WTC11 (cell line): ENCODE measurements around the gene LYPD6B.

Source experiments
- IRF2 ChIP-seq: sonication (generic); formaldehyde crosslinking; IDR thresholded peaks from 2 replicates; pipeline ENCODE4 v1.8.0; 2022; ENCODE audit warnings: low read depth, missing genetic modification reagents, borderline replicate concordance
- MYBL2 ChIP-seq: sonication (generic); formaldehyde crosslinking; IDR thresholded peaks from 2 replicates; pipeline ENCODE4 v1.8.1; 2023; ENCODE audit warnings: mild to moderate bottlenecking, moderate library complexity, missing genetic modification reagents
- NR1H2 ChIP-seq: sonication (generic); formaldehyde crosslinking; IDR thresholded peaks from 2 replicates; pipeline ENCODE4 v1.9.0; 2021; ENCODE audit warnings: mild to moderate bottlenecking, moderate library complexity, missing genetic modification reagents
- SP1 ChIP-seq: sonication (generic); formaldehyde crosslinking; conservative IDR thresholded peaks from 2 replicates; pipeline ENCODE4 v1.8.1; 2022; ENCODE audit warnings: missing genetic modification reagents
- ZNF121 ChIP-seq: sonication (generic); formaldehyde crosslinking; IDR thresholded peaks from 2 replicates; pipeline ENCODE4 v1.8.0; 2023; ENCODE audit warnings: missing genetic modification reagents
- ZNF263 ChIP-seq: sonication (generic); formaldehyde crosslinking; IDR thresholded peaks from 2 replicates; pipeline ENCODE4 v1.8.1; 2022; ENCODE audit warnings: low read depth, mild to moderate bottlenecking, moderate library complexity, missing genetic modification reagents
- TF ChIP-seq, protein P1 (sequence below): fragments of 200-600 bp; IDR thresholded peaks from 2 replicates; pipeline ENCODE4 v1.8.0; 2022; ENCODE audit warnings: antibody characterized with exemption
- TF ChIP-seq, protein P2 (sequence below): sonication (generic); formaldehyde crosslinking; IDR thresholded peaks from 2 replicates; pipeline ENCODE4 v1.8.1; 2023; ENCODE audit warnings: mild to moderate bottlenecking, missing genetic modification reagents
- TF ChIP-seq, protein P3 (sequence below): sonication (generic); formaldehyde crosslinking; IDR thresholded peaks from 2 replicates; pipeline ENCODE4 v1.8.0; 2023; ENCODE audit warnings: missing genetic modification reagents

DNA sequence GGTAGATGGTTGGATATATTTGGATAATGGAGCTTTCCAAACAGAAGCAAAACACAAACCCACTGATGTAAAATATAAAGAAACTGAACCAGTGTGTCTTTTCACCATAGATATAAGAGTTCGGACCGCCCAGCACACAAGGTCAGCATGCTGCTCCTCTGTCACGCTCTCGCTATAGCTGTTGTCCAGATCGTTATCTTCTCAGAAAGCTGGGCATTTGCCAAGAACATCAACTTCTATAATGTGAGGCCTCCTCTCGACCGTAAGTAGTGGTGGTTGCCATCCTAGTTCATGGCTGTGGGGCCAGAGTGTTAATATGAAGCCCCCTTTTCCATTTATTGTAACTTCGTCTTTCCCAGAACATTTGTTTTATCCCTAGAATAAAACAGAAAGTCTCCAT, 166.6 kb downstream of the LYPD6B start:
- TF ChIP-seq, protein P1, sequence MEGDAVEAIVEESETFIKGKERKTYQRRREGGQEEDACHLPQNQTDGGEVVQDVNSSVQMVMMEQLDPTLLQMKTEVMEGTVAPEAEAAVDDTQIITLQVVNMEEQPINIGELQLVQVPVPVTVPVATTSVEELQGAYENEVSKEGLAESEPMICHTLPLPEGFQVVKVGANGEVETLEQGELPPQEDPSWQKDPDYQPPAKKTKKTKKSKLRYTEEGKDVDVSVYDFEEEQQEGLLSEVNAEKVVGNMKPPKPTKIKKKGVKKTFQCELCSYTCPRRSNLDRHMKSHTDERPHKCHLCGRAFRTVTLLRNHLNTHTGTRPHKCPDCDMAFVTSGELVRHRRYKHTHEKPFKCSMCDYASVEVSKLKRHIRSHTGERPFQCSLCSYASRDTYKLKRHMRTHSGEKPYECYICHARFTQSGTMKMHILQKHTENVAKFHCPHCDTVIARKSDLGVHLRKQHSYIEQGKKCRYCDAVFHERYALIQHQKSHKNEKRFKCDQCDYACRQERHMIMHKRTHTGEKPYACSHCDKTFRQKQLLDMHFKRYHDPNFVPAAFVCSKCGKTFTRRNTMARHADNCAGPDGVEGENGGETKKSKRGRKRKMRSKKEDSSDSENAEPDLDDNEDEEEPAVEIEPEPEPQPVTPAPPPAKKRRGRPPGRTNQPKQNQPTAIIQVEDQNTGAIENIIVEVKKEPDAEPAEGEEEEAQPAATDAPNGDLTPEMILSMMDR = no peak
- TF ChIP-seq NR1H2 (CRISPR knock-in tag) (no peak), ZNF263 (CRISPR knock-in tag) (no peak), MYBL2 (CRISPR knock-in tag) (no peak), IRF2 (no peak), ZNF121 (CRISPR knock-in tag) (no peak), SP1 (CRISPR knock-in tag) (no peak)
- TF ChIP-seq, protein P2, sequence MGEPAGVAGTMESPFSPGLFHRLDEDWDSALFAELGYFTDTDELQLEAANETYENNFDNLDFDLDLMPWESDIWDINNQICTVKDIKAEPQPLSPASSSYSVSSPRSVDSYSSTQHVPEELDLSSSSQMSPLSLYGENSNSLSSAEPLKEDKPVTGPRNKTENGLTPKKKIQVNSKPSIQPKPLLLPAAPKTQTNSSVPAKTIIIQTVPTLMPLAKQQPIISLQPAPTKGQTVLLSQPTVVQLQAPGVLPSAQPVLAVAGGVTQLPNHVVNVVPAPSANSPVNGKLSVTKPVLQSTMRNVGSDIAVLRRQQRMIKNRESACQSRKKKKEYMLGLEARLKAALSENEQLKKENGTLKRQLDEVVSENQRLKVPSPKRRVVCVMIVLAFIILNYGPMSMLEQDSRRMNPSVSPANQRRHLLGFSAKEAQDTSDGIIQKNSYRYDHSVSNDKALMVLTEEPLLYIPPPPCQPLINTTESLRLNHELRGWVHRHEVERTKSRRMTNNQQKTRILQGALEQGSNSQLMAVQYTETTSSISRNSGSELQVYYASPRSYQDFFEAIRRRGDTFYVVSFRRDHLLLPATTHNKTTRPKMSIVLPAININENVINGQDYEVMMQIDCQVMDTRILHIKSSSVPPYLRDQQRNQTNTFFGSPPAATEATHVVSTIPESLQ (CRISPR knock-in tag) = no peak
- TF ChIP-seq, protein P3, sequence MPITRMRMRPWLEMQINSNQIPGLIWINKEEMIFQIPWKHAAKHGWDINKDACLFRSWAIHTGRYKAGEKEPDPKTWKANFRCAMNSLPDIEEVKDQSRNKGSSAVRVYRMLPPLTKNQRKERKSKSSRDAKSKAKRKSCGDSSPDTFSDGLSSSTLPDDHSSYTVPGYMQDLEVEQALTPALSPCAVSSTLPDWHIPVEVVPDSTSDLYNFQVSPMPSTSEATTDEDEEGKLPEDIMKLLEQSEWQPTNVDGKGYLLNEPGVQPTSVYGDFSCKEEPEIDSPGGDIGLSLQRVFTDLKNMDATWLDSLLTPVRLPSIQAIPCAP (CRISPR knock-in tag) = no peak
